Measurements from ENCODE around the gene GRIFIN.

The GRIFIN gene

GRCh38 chr7:2510909-2511768, 34.9 kb upstream of the GRIFIN start:
- no peak overlapping the region for H3K4me3 ChIP-seq (replicated peaks; ENCODE audit: low read depth, low read length)
- DNase-seq (ENCODE audit: extremely low read depth, insufficient read length) = peak; percentile 65
- TF ChIP-seq, protein P1, sequence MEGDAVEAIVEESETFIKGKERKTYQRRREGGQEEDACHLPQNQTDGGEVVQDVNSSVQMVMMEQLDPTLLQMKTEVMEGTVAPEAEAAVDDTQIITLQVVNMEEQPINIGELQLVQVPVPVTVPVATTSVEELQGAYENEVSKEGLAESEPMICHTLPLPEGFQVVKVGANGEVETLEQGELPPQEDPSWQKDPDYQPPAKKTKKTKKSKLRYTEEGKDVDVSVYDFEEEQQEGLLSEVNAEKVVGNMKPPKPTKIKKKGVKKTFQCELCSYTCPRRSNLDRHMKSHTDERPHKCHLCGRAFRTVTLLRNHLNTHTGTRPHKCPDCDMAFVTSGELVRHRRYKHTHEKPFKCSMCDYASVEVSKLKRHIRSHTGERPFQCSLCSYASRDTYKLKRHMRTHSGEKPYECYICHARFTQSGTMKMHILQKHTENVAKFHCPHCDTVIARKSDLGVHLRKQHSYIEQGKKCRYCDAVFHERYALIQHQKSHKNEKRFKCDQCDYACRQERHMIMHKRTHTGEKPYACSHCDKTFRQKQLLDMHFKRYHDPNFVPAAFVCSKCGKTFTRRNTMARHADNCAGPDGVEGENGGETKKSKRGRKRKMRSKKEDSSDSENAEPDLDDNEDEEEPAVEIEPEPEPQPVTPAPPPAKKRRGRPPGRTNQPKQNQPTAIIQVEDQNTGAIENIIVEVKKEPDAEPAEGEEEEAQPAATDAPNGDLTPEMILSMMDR (IDR thresholded peaks at IDR 0.05; ENCODE audit: insufficient read depth, low read length, poor library complexity, severe bottlenecking) = no peak
- no peaks in the 10 kb centered on the region for H3K36me3 ChIP-seq (ENCODE audit: control insufficient read depth, insufficient read depth, low read length)
- no peaks in the 10 kb centered on the region for H3K27me3 ChIP-seq (replicated peaks; ENCODE audit: control insufficient read depth, insufficient read depth, low read length)

DNA sequence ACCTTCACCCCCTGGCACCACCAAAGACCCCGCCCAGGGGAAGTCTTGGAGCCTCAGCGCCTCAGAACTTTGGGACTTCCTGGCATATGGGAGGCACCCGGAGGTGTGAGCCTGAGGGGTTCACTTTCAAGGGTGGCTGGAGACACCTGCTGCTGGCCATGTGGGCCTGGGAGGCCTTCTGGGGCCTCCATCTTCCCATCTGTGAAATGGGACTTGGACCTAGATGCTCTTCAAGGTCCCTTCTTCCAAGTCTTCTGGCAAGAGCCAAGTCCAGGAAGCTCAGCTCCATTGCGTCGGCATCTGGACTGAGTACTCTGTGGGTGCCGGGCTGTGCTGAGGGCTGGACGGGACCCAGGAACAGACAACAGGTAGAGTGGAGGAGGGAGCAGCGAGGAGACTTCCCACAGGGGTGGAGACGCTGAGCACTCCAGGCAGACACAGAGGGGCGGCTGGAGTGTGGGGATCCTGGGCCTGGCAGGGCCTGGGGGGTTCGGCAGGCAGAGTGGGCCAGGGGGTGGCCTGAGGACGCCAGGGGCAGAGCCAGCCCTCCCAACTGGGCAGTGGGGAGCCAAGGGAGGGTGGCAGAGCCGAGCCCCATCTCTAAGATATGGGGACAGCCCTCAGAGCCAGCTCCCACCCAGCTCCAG, 34.1 kb upstream of the GRIFIN start:
- TF ChIP-seq, protein P1 (IDR thresholded peaks at IDR 0.05; ENCODE audit: insufficient read depth, low read length, poor library complexity, severe bottlenecking) = no peak
- no peak for DNase-seq (ENCODE audit: extremely low read depth, insufficient read length)
- H3K27me3 ChIP-seq (replicated peaks; ENCODE audit: control insufficient read depth, insufficient read depth, low read length) = no peaks in the 10 kb centered on the region

GRCh38 chr7:2509298-2509906, 33.2 kb upstream of the GRIFIN start:
- Histone ChIP-seq H3K36me3 (ENCODE audit: control insufficient read depth, insufficient read depth, low read length) (no peaks in the 10 kb centered on the region), H3K4me3 (replicated peaks; ENCODE audit: low read depth, low read length) (no peak overlapping the region), H3K27me3 (replicated peaks; ENCODE audit: control insufficient read depth, insufficient read depth, low read length) (no peaks in the 10 kb centered on the region)
- TF ChIP-seq, protein P1 (IDR thresholded peaks at IDR 0.05; ENCODE audit: insufficient read depth, low read length, poor library complexity, severe bottlenecking) = no peak
- DNase-seq (ENCODE audit: extremely low read depth, insufficient read length) = no peak

More for the DNA sequence above, 34.1 kb upstream of the GRIFIN start:
- Histone ChIP-seq H3K36me3 (ENCODE audit: control insufficient read depth, insufficient read depth, low read length) (no peaks in the 10 kb centered on the region), H3K4me3 (replicated peaks; ENCODE audit: low read depth, low read length) (no peak overlapping the region)

GRCh38 chr7:2508327-2509215, 32.4 kb upstream of the GRIFIN start:
- DNase-seq (ENCODE audit: extremely low read depth, insufficient read length) = peak; percentile 53
- no peaks in the 10 kb centered on the region for H3K27me3 ChIP-seq (replicated peaks; ENCODE audit: control insufficient read depth, insufficient read depth, low read length)
- no peak overlapping the region for H3K4me3 ChIP-seq (replicated peaks; ENCODE audit: low read depth, low read length)
- no peaks in the 10 kb centered on the region for H3K36me3 ChIP-seq (ENCODE audit: control insufficient read depth, insufficient read depth, low read length)
- TF ChIP-seq, protein P1 (IDR thresholded peaks at IDR 0.05; ENCODE audit: insufficient read depth, low read length, poor library complexity, severe bottlenecking) = no peak

- Histone ChIP-seq H3K27me3 (replicated peaks; ENCODE audit: control insufficient read depth, insufficient read depth, low read length) (no peaks in the 10 kb centered on the region), H3K4me3 (replicated peaks; ENCODE audit: low read depth, low read length) (no peak overlapping the region), H3K36me3 (ENCODE audit: control insufficient read depth, insufficient read depth, low read length) (no peaks in the 10 kb centered on the region)
- no peak for DNase-seq (ENCODE audit: extremely low read depth, insufficient read length)
- TF ChIP-seq, protein P1 (IDR thresholded peaks at IDR 0.05; ENCODE audit: insufficient read depth, low read length, poor library complexity, severe bottlenecking) = no peak
Measured at GRCh38 chr7:2507917-2508306, 31.7 kb upstream of the GRIFIN start.

Data from GM06990 (cell line).